HG03575 (cell line): ENCODE measurements around the gene WDR89.
"Not testable (repeated sequence)": the region's sequence is repeated elsewhere in the genome, so short reads cannot be mapped to it uniquely, and the experiment has no call there.

ENCODE experiments used
- ATAC-seq: cut with Tn5 transposase; IDR thresholded peaks from one replicate; pipeline ENCODE4 v1.9.1; 2021; ENCODE audit not compliant: unreplicated experiment, insufficient number of reproducible peaks, low FRiP score; ENCODE audit errors: extremely low read depth

The WDR89 gene

GRCh38 chr14:63656194-63656593 lies 14.5 kb upstream of the WDR89 start:
- ATAC-seq: no peak

- ATAC-seq: no peak
Measured at GRCh38 chr14:63654936-63655335, 13.3 kb upstream of the WDR89 start.

- no peak for ATAC-seq
Measured at GRCh38 chr14:63654346-63654745, 12.7 kb upstream of the WDR89 start.

GRCh38 chr14:63652406-63652805 lies 10.7 kb upstream of the WDR89 start:
- ATAC-seq: no peak

GRCh38 chr14:63650256-63650952 lies 8.7 kb upstream of the WDR89 start:
- no peak for ATAC-seq

GRCh38 chr14:63647696-63648410 lies 6.2 kb upstream of the WDR89 start:
- ATAC-seq: no peak

- ATAC-seq: no peak
Measured at GRCh38 chr14:63644741-63645140, 3.1 kb upstream of the WDR89 start.

GRCh38 chr14:63642656-63643382 lies 1.1 kb upstream of the WDR89 start:
- no peak for ATAC-seq

GRCh38 chr14:63642229-63642611 lies 549 bp upstream of the WDR89 start:
- ATAC-seq: peak; percentile 42

GRCh38 chr14:63638493-63638892 lies 3.2 kb downstream of the WDR89 start:
- ATAC-seq: no peak

- not testable (repeated sequence) for ATAC-seq
Measured at GRCh38 chr14:63636094-63636635, 5.5 kb downstream of the WDR89 start.

GRCh38 chr14:63633801-63634200 lies 7.9 kb downstream of the WDR89 start:
- no peak for ATAC-seq

- no peak for ATAC-seq
Measured at GRCh38 chr14:63632932-63633514, 8.6 kb downstream of the WDR89 start.

GRCh38 chr14:63624701-63625100 lies 17.0 kb downstream of the WDR89 start:
- no peak for ATAC-seq

- no peak for ATAC-seq
Measured at GRCh38 chr14:63624203-63624602, 17.5 kb downstream of the WDR89 start.

GRCh38 chr14:63621975-63622374 lies 19.7 kb downstream of the WDR89 start:
- ATAC-seq: not testable (repeated sequence)

- no peak for ATAC-seq
Measured at GRCh38 chr14:63616015-63616414, 25.7 kb downstream of the WDR89 start.

- no peak for ATAC-seq
Measured at GRCh38 chr14:63614679-63615363, 26.9 kb downstream of the WDR89 start.

- ATAC-seq: no peak
Measured at GRCh38 chr14:63611078-63611477, 30.6 kb downstream of the WDR89 start.
